ENCODE results near the gene RFX2.
"Not testable (repeated sequence)": the region's sequence is repeated elsewhere in the genome, so short reads cannot be mapped to it uniquely, and the experiment has no call there.

The RFX2 gene

DNA sequence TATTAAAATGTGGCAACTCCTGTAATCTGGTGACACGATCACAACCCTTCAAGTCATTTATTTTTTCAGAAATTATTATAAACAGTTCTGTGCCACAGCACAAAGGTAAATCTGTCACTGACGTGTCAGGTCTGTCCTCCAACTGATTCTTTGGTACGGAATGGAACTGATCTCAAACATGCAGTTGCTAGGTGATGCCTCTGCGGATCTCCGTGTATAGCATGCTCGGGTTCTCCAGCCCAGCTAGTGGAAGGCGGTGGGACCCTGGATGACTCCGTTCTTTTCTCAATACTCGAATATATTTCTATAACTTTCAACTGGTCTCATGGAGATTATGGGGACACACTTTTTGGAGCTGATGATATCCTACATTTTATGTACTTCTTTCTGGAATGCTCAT, 143.4 kb downstream of the RFX2 start:
- in situ Hi-C loops (cut with HindIII; ENCODE audit: low sequenced_read_pairs), result loop anchor here (5.0 kb wide), 1 partner anchor 35 kb away; no protein-coding TSS in a partner anchor
- TF ChIP-seq, protein P1, sequence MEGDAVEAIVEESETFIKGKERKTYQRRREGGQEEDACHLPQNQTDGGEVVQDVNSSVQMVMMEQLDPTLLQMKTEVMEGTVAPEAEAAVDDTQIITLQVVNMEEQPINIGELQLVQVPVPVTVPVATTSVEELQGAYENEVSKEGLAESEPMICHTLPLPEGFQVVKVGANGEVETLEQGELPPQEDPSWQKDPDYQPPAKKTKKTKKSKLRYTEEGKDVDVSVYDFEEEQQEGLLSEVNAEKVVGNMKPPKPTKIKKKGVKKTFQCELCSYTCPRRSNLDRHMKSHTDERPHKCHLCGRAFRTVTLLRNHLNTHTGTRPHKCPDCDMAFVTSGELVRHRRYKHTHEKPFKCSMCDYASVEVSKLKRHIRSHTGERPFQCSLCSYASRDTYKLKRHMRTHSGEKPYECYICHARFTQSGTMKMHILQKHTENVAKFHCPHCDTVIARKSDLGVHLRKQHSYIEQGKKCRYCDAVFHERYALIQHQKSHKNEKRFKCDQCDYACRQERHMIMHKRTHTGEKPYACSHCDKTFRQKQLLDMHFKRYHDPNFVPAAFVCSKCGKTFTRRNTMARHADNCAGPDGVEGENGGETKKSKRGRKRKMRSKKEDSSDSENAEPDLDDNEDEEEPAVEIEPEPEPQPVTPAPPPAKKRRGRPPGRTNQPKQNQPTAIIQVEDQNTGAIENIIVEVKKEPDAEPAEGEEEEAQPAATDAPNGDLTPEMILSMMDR (IDR thresholded peaks at IDR 0.05; ENCODE audit: low read depth, low read length, missing control alignments), result no peak
- DNase-seq (ENCODE audit: low read depth), result no peak
- no peak overlapping the region for H3K4me3 ChIP-seq (ENCODE audit: low read depth, low read length)

DNA sequence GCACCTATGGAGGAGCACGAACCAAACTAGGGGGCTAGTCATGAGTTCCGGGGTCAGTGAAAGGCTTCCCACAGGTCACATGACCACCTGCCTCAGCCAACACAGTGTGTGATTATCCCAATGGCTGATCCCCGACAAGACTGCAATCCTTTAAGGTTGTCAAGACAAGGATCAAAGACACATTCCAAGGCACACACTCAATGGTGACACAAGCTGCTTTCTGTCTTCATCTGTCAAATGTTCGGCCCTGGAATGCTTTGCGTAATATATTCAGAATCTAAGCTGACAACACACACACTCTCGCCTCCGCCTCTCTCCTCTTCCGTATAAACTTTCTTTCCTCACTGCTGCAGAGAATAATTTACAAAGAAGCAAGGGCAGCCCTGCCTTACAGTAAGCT, 144.1 kb downstream of the RFX2 start:
- DNase-seq (ENCODE audit: low read depth), result no peak
- in situ Hi-C loops (cut with HindIII; ENCODE audit: low sequenced_read_pairs), result loop anchor here (5.0 kb wide), 1 partner anchor 34 kb away; no protein-coding TSS in a partner anchor
- TF ChIP-seq, protein P1 (IDR thresholded peaks at IDR 0.05; ENCODE audit: low read depth, low read length, missing control alignments), result no peak
- H3K4me3 ChIP-seq (ENCODE audit: low read depth, low read length), result no peak overlapping the region

DNA sequence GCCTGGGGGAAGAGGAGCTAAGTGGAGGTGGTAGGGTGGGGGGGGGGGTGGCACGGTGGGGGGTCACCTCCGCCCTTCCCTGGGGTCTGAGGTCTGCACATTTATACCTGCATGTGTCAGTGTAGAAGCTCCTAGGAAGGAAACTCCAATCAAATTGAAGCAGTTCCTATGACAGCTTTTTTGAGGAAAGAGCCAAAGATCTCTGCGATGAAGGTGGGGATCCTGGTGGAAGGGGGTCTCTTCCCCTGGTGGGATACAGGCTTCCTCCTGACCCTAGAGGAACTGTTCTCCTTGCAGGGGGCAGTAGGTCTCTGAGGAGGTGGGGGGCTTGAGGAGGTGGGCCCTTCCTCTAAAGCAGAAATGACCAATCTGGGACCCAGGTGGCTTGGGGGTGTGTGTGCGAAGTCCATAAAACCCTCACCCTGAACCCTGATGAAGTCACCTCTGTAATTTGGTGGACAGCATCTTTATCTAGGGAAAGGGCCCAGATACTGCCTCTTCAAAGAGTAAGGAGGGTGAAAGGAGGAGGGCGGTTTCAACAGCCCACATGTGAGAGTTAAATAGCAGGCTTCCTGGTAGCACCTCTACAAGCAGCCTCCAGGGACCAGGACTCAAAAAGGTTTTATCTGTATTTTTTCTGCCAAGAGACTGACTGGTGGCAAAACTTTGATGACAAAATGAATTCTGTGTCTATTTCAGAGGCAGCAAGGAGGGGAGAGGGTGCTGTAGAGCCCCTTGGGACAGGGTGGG, 145.3 kb downstream of the RFX2 start:
- in situ Hi-C loops (cut with HindIII; ENCODE audit: low sequenced_read_pairs), result loop anchor here (5.0 kb wide), 1 partner anchor 33 kb away; no protein-coding TSS in a partner anchor
- no peak overlapping the region for H3K4me3 ChIP-seq (ENCODE audit: low read depth, low read length)
- DNase-seq (ENCODE audit: low read depth), result no peak
- TF ChIP-seq, protein P1 (IDR thresholded peaks at IDR 0.05; ENCODE audit: low read depth, low read length, missing control alignments), result no peak

DNA sequence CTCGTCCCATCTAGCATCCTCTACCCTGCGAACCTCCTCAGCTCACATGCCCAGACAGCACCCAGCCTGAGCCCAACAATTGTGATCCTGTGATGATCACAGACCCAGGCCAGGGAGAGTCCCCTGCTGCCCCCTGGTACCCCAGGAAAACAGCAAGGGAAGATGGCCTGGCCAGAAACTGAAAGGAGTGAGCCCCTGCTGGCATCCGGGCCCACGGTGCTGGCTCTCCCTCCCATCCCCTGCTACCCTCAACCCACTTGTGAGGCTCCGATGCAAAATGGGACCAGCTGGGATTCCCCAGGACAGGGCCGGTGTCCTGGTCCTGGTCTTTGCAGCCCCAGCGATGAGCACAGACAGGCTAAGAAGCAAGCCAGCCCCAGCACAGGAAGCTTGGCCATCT, 146.4 kb downstream of the RFX2 start:
- H3K4me3 ChIP-seq (ENCODE audit: low read depth, low read length), result no peak overlapping the region
- in situ Hi-C loops (cut with HindIII; ENCODE audit: low sequenced_read_pairs), result no loop called here
- DNase-seq (ENCODE audit: low read depth), result no peak
- TF ChIP-seq, protein P1 (IDR thresholded peaks at IDR 0.05; ENCODE audit: low read depth, low read length, missing control alignments), result no peak

DNA sequence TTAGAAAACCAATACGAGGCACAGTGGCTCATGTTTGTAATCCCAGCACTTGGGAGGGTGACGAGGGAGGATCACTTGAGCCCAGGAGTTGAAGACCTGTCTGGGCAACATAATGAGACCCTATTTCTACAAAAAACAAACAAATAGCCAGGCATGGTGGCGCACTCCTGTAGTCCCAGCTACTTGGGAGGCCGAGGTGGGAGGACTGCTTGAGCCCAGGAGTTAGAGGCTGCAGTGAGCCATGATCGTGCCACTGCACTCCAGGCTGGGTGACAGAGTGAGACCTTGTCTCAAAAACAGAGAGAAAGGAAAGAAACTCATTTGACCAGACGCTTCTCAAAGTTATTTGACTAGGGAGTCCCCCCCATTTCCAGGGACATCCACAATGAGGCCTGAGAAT, 147.0 kb downstream of the RFX2 start:
- DNase-seq (ENCODE audit: low read depth); in situ Hi-C loops (cut with HindIII; ENCODE audit: low sequenced_read_pairs); H3K4me3 ChIP-seq (ENCODE audit: low read depth, low read length): not testable (repeated sequence)

DNA sequence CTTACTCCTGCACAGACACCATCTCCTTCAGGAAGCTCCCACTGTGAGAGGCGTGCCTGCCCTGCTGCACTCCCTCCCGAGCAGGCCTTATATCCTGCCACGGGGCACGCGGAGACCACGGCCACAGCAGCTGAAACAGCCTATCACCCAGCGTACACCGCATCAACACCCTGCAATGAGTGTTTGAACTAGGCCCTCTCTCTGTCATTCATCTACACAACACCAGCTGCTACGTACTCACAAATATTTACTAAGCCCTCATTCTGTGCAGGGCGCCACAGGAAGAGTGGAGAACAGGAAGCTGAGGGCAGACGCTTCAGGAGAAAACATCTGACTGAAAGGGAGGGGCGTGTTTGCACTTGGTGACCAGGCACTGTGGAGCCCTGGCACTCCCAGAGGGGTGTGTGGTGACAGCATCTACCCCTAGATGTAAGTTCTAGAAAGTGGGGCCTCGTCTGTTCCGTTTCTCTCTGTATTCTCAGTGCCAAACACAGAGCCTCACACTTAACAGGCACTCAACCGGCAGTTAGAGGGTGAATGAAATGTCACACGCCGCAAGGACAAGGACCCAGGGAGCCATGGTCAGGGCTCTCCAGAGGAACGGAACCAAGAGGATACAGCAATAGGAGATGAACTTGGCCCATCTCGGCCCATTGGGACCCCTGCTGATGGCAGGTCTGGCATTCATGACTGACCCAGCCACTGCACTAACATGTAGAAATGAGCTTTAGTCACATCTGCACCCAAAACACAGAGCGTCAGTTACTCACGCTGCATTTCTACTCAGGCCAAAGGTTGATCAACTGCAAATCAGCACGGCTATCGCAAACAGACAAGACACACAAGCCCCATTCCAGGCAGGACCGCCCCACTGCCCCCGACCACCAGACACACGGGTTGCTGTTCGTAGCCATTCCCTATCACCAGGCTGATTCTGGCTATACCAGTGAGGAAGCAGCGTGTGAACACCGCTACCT, 148.0 kb downstream of the RFX2 start:
- in situ Hi-C loops (cut with HindIII; ENCODE audit: low sequenced_read_pairs), result no loop called here
- no peak overlapping the region for H3K4me3 ChIP-seq (ENCODE audit: low read depth, low read length)

DNA sequence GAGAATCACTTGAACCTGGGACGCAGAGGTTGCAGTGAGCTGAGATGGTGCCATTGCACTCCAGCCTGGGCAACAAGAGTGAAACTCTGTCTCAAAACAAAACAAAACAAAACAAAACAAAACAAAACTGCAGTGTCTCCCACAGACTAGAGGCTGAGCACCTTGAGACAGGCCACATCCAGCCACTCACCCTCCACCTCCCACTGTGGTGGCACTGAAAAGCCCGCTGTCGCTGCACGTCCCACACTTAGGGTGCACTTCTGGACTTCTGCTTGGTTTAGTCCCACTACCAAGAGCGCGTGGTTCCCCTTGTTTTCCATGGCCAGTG, 148.7 kb downstream of the RFX2 start:
- in situ Hi-C loops (cut with HindIII; ENCODE audit: low sequenced_read_pairs); DNase-seq (ENCODE audit: low read depth); H3K4me3 ChIP-seq (ENCODE audit: low read depth, low read length): not testable (repeated sequence)

More for the DNA sequence above, 148.0 kb downstream of the RFX2 start:
- no peak for DNase-seq (ENCODE audit: low read depth)
- TF ChIP-seq, protein P1 (IDR thresholded peaks at IDR 0.05; ENCODE audit: low read depth, low read length, missing control alignments), result no peak
